ENCODE results near the gene MACROD2.

DNA sequence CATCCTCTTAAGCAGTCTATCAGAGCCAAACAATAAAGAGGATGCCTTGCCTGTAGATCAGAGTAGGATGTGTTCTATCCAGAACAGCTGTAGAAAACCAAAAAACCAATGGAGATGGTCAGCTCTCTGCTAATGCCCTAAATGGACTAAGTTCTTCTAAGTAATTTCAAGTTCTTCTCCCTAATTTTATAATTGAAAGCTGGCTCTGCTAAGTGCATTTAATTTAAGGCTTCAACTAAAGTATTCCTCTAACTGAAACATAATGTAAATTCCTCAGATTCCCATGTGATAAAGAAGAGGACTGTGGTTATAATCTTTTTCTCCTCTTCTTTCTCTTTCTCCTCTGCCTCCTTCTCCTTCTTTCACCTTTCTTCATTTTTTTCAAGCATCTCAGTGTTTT, 1868.4 kb downstream of the MACROD2 start:
- TF ChIP-seq, protein P1, sequence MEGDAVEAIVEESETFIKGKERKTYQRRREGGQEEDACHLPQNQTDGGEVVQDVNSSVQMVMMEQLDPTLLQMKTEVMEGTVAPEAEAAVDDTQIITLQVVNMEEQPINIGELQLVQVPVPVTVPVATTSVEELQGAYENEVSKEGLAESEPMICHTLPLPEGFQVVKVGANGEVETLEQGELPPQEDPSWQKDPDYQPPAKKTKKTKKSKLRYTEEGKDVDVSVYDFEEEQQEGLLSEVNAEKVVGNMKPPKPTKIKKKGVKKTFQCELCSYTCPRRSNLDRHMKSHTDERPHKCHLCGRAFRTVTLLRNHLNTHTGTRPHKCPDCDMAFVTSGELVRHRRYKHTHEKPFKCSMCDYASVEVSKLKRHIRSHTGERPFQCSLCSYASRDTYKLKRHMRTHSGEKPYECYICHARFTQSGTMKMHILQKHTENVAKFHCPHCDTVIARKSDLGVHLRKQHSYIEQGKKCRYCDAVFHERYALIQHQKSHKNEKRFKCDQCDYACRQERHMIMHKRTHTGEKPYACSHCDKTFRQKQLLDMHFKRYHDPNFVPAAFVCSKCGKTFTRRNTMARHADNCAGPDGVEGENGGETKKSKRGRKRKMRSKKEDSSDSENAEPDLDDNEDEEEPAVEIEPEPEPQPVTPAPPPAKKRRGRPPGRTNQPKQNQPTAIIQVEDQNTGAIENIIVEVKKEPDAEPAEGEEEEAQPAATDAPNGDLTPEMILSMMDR (IDR thresholded peaks at IDR 0.05) = no peak
- TF ChIP-seq POLR2A (IDR thresholded peaks at IDR 0.05) = no peak
